GM12892 (cell line): ENCODE data around the gene SHANK1.

Source experiments
- DNase-seq: peaks from one replicate; pipeline ENCODE4 v3.0.0; 2011; ENCODE audit not compliant: insufficient read length
- FAIRE-seq: peaks from 2 replicates; lab custom pipeline; 2011; peaks lifted over from hg19 to GRCh38; lab: Jason Lieb, UNC
- POLR2A ChIP-seq: IDR thresholded peaks from 2 replicates; pipeline ENCODE4 v1.6.1; 2011; ENCODE audit warnings: low read depth, low read length, control low read depth
- POLR2AphosphoS5 ChIP-seq: IDR thresholded peaks from 2 replicates; pipeline ENCODE4 v1.6.1; 2011; ENCODE audit warnings: low read depth, low read length, control low read depth
- TAF1 ChIP-seq: IDR thresholded peaks from 2 replicates; pipeline ENCODE4 v1.6.1; 2011; ENCODE audit warnings: low read depth, mild to moderate bottlenecking, control low read depth, low read length, borderline replicate concordance

The SHANK1 gene

GRCh38 chr19:50693064-50693975, 26.3 kb downstream of the SHANK1 start:
- no peak for FAIRE-seq
- TF ChIP-seq TAF1 (no peak), POLR2A (no peak), POLR2AphosphoS5 (no peak)
- DNase-seq, result no peak

- DNase-seq, result no peak
- TF ChIP-seq POLR2AphosphoS5 (no peak), TAF1 (no peak), POLR2A (no peak)
- FAIRE-seq, result no peak
Measured at GRCh38 chr19:50690439-50690838, 29.2 kb downstream of the SHANK1 start.

- FAIRE-seq, result no peak
- TF ChIP-seq POLR2AphosphoS5, result no peak
- no peak for TF ChIP-seq TAF1
- no peak for TF ChIP-seq POLR2A
- no peak for DNase-seq
Measured at GRCh38 chr19:50688766-50689165, 30.8 kb downstream of the SHANK1 start.

- no peak for TF ChIP-seq POLR2A
- no peak for TF ChIP-seq POLR2AphosphoS5
- TF ChIP-seq TAF1, result no peak
- FAIRE-seq, result no peak
- no peak for DNase-seq
Measured at GRCh38 chr19:50686310-50687032, 33.1 kb downstream of the SHANK1 start.

- TF ChIP-seq POLR2A (no peak), TAF1 (no peak), POLR2AphosphoS5 (no peak)
- FAIRE-seq, result peak; percentile 90
- peak; percentile 94 for DNase-seq
Measured at GRCh38 chr19:50679177-50680125, 40.2 kb downstream of the SHANK1 start.

- DNase-seq, result no peak
- TF ChIP-seq POLR2A, result no peak
- FAIRE-seq, result no peak
Measured at GRCh38 chr19:50678323-50678722, 41.3 kb downstream of the SHANK1 start.

- DNase-seq (no peak), FAIRE-seq (no peak)
- no peak for TF ChIP-seq POLR2A
- TF ChIP-seq TAF1, result no peak
- TF ChIP-seq POLR2AphosphoS5, result no peak
Measured at GRCh38 chr19:50677636-50678035, 42.0 kb downstream of the SHANK1 start.

- DNase-seq (no peak), FAIRE-seq (no peak)
- TF ChIP-seq POLR2AphosphoS5, result no peak
- no peak for TF ChIP-seq TAF1
- TF ChIP-seq POLR2A, result no peak
Measured at GRCh38 chr19:50676625-50677197, 42.9 kb downstream of the SHANK1 start.

- DNase-seq (no peak), FAIRE-seq (no peak)
- TF ChIP-seq TAF1 (no peak), POLR2AphosphoS5 (no peak), POLR2A (no peak)
Measured at GRCh38 chr19:50673118-50673517, 46.5 kb downstream of the SHANK1 start.

- TF ChIP-seq TAF1 (no peak), POLR2AphosphoS5 (no peak), POLR2A (no peak)
- no peak for DNase-seq
- FAIRE-seq, result no peak
Measured at GRCh38 chr19:50670102-50670380, 49.6 kb downstream of the SHANK1 start.

- DNase-seq (no peak), FAIRE-seq (no peak)
- no peak for TF ChIP-seq TAF1
- TF ChIP-seq POLR2A, result no peak
- TF ChIP-seq POLR2AphosphoS5, result no peak
Measured at GRCh38 chr19:50669302-50670101, 50.1 kb downstream of the SHANK1 start.
